ENCODE results near the gene FAM200B.

FAM200B gene

GRCh38 chr4:15675356-15675755, 6.3 kb upstream of the FAM200B start:
- peak; percentile 9 for DNase-seq (ENCODE audit: low read depth)
- H3K4me3 ChIP-seq (ENCODE audit: low read depth, low read length): no peak overlapping the region
- no peak for TF ChIP-seq CTCF (IDR thresholded peaks at IDR 0.05; ENCODE audit: insufficient read depth, low read depth, low read length, missing control alignments)

- no peak overlapping the region for H3K4me3 ChIP-seq (ENCODE audit: low read depth, low read length)
- no peak for TF ChIP-seq CTCF (IDR thresholded peaks at IDR 0.05; ENCODE audit: insufficient read depth, low read depth, low read length, missing control alignments)
- no peak for DNase-seq (ENCODE audit: low read depth)
Observed at GRCh38 chr4:15676039-15676438, 5.6 kb upstream of the FAM200B start.

- TF ChIP-seq CTCF (IDR thresholded peaks at IDR 0.05; ENCODE audit: insufficient read depth, low read depth, low read length, missing control alignments): no peak
- H3K4me3 ChIP-seq (ENCODE audit: low read depth, low read length): no peak overlapping the region
Observed at GRCh38 chr4:15676899-15677298, 4.7 kb upstream of the FAM200B start.

GRCh38 chr4:15677507-15677988, 4.1 kb upstream of the FAM200B start:
- H3K4me3 ChIP-seq (ENCODE audit: low read depth, low read length): no peak overlapping the region
- TF ChIP-seq CTCF (IDR thresholded peaks at IDR 0.05; ENCODE audit: insufficient read depth, low read depth, low read length, missing control alignments): no peak
- DNase-seq (ENCODE audit: low read depth): no peak

More at GRCh38 chr4:15676899-15677298, 4.7 kb upstream of the FAM200B start:
- no peak for DNase-seq (ENCODE audit: low read depth)

DNA sequence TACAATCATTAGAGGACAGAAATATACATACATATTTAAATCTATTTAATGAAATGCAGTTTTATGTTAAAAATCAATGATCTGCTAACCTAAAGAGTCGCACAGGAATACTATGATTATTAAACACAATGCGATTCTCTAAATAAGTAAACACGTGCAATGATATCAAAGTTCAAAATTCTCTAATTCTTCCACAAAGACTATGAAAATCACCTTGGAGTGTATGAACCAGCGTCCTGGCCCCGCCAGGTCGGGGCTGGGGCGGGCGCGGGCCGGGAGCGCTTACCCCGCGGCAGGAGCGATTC, 608 bp upstream of the FAM200B start:
- no peak for DNase-seq (ENCODE audit: low read depth)
- no peak for TF ChIP-seq CTCF (IDR thresholded peaks at IDR 0.05; ENCODE audit: insufficient read depth, low read depth, low read length, missing control alignments)
- H3K4me3 ChIP-seq (ENCODE audit: low read depth, low read length): peak overlapping the region; percentile 89

- peak overlapping the region; percentile 89 for H3K4me3 ChIP-seq (ENCODE audit: low read depth, low read length)
- TF ChIP-seq CTCF (IDR thresholded peaks at IDR 0.05; ENCODE audit: insufficient read depth, low read depth, low read length, missing control alignments): no peak
- DNase-seq (ENCODE audit: low read depth): peak; percentile 10
Observed at GRCh38 chr4:15682242-15683142, 865 bp downstream of the FAM200B start.

- H3K4me3 ChIP-seq (ENCODE audit: low read depth, low read length): no peak overlapping the region; the same call in 1 of the 2 replicates
- no peak for TF ChIP-seq CTCF (IDR thresholded peaks at IDR 0.05; ENCODE audit: insufficient read depth, low read depth, low read length, missing control alignments)
- no peak for DNase-seq (ENCODE audit: low read depth)
Observed at GRCh38 chr4:15683143-15683495, 1.5 kb downstream of the FAM200B start.
